OCI-LY3 (cell line): ENCODE data around the gene NPB.

ENCODE experiments used
- EZH2phosphoT487 ChIP-seq: fragments of 200-600 bp; shearing (Covaris generic); IDR thresholded peaks from 2 replicates; pipeline ENCODE4 v1.6.1; 2018; ENCODE audit warnings: antibody characterized with exemption, mixed run types, low read depth
- TF ChIP-seq, protein P1 (sequence below): fragments of 200-600, 300-600 bp; sonication (generic); IDR thresholded peaks from 2 replicates; pipeline ENCODE4 v1.5.1; 2014; ENCODE audit warnings: antibody characterized with exemption, low read length, low read depth

DNA sequence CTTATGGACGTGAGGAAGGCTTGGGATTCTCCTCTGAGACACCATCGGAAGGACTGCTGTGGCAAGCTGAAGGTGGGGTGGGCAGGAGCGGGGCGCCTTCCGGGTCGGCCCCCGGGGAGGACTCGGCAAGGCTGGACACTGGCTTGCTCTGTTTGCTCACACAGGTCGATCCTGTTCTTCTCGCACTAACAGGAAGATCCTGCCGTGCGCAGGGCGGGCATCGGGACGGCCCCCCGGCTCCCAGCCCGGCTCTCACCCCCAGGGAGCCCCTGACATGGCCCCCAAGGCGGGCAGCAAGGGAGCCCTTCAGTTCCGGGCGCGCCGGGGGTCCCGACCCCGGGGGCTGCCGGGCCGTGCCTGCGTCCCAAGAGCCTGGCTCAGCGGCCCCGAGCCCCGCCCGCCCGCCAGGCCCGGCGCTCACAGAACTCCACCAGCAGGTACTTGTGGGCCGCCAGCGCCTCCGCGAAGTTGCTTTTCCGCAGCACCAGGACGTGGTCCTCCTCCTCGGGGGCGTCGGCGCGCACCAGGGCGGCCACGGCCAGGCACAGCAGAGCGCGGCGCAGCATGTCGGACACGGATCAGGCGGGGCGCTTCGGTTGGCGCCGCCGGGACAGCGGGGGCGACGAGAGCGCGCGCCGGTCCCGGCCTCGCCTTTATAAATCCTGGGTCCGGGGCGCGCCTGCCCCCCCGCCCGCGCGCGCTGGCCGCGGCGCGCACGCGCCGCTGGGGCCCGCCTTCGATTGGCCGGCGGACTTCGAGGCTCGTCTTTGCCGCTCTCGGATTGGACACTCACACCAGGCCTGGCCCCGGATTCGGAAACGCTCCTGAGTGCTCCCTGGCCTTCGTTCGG lies 41.9 kb upstream of the NPB start, which contains the start of gene P4HB:
- TF ChIP-seq, protein P1, sequence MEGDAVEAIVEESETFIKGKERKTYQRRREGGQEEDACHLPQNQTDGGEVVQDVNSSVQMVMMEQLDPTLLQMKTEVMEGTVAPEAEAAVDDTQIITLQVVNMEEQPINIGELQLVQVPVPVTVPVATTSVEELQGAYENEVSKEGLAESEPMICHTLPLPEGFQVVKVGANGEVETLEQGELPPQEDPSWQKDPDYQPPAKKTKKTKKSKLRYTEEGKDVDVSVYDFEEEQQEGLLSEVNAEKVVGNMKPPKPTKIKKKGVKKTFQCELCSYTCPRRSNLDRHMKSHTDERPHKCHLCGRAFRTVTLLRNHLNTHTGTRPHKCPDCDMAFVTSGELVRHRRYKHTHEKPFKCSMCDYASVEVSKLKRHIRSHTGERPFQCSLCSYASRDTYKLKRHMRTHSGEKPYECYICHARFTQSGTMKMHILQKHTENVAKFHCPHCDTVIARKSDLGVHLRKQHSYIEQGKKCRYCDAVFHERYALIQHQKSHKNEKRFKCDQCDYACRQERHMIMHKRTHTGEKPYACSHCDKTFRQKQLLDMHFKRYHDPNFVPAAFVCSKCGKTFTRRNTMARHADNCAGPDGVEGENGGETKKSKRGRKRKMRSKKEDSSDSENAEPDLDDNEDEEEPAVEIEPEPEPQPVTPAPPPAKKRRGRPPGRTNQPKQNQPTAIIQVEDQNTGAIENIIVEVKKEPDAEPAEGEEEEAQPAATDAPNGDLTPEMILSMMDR, result no peak
- no peak for TF ChIP-seq EZH2phosphoT487
